HEK293 (cell line): ENCODE data around the gene QPCTL.

Source experiments
- GLIS1 ChIP-seq: fragments of 450-650 bp; formaldehyde crosslinking; IDR thresholded peaks from 2 replicates; pipeline ENCODE4 v1.5.1; 2016; ENCODE audit warnings: missing biosample characterization, missing genetic modification characterization
- KLF8 ChIP-seq: fragments of 450-650 bp; formaldehyde crosslinking; IDR thresholded peaks from 2 replicates; pipeline ENCODE4 v1.5.1; 2016; ENCODE audit warnings: missing biosample characterization, missing genetic modification characterization
- MYNN ChIP-seq: fragments of 450-650 bp; formaldehyde crosslinking; IDR thresholded peaks from 2 replicates; pipeline ENCODE4 v1.5.1; 2016; ENCODE audit warnings: missing biosample characterization, missing genetic modification characterization, borderline replicate concordance
- PBX3 ChIP-seq: sonication (generic); formaldehyde crosslinking; IDR thresholded peaks from 2 replicates; pipeline ENCODE4 v1.8.1; 2022; ENCODE audit warnings: mild to moderate bottlenecking, moderate library complexity, missing genetic modification reagents
- SALL2 ChIP-seq: fragments of 450-650 bp; formaldehyde crosslinking; IDR thresholded peaks from 2 replicates; pipeline ENCODE4 v1.5.0; 2017; ENCODE audit warnings: missing biosample characterization, mild to moderate bottlenecking, missing genetic modification characterization, borderline replicate concordance
- SCRT2 ChIP-seq: fragments of 450-650 bp; formaldehyde crosslinking; IDR thresholded peaks from 2 replicates; pipeline ENCODE4 v1.5.1; 2016; ENCODE audit warnings: missing biosample characterization, missing genetic modification characterization
- SP3 ChIP-seq: fragments of 450-650 bp; formaldehyde crosslinking; IDR thresholded peaks from 2 replicates; pipeline ENCODE4 v1.5.1; 2016; ENCODE audit warnings: missing biosample characterization, missing genetic modification characterization
- SP7 ChIP-seq: fragments of 450-650 bp; formaldehyde crosslinking; IDR thresholded peaks from 2 replicates; pipeline ENCODE4 v1.5.1; 2016; ENCODE audit warnings: missing biosample characterization, missing genetic modification characterization
- WT1 ChIP-seq: fragments of 450-650 bp; formaldehyde crosslinking; IDR thresholded peaks from 2 replicates; pipeline ENCODE4 v1.5.1; 2016; ENCODE audit warnings: missing biosample characterization, missing genetic modification characterization
- ZIC2 ChIP-seq: fragments of 450-650 bp; formaldehyde crosslinking; IDR thresholded peaks from 2 replicates; pipeline ENCODE4 v1.5.1; 2016; ENCODE audit warnings: missing biosample characterization, missing genetic modification characterization
- ZNF16 ChIP-seq: fragments of 450-650 bp; formaldehyde crosslinking; IDR thresholded peaks from 2 replicates; pipeline ENCODE4 v1.5.1; 2016; ENCODE audit warnings: low read depth, missing biosample characterization, missing genetic modification characterization
- ZNF335 ChIP-seq: fragments of 450-650 bp; formaldehyde crosslinking; conservative IDR thresholded peaks from 2 replicates; pipeline ENCODE4 v1.5.1; 2016; ENCODE audit warnings: missing biosample characterization, missing genetic modification characterization
- ZNF449 ChIP-seq: fragments of 450-650 bp; formaldehyde crosslinking; IDR thresholded peaks from 2 replicates; pipeline ENCODE4 v1.5.1; 2017; ENCODE audit warnings: missing biosample characterization, mild to moderate bottlenecking, missing genetic modification characterization, moderate library complexity
- ZNF530 ChIP-seq: fragments of 450-650 bp; formaldehyde crosslinking; IDR thresholded peaks from 2 replicates; pipeline ENCODE4 v1.5.1; 2016; ENCODE audit warnings: low read depth, missing biosample characterization, missing genetic modification characterization
- ZNF600 ChIP-seq: fragments of 450-650 bp; formaldehyde crosslinking; IDR thresholded peaks from 2 replicates; pipeline ENCODE4 v1.5.1; 2016; ENCODE audit warnings: missing biosample characterization, missing genetic modification characterization
- ZNF629 ChIP-seq: fragments of 450-650 bp; formaldehyde crosslinking; IDR thresholded peaks from 2 replicates; pipeline ENCODE4 v1.5.1; 2017; ENCODE audit warnings: missing biosample characterization, missing genetic modification characterization
- ZNF664 ChIP-seq: fragments of 450-650 bp; formaldehyde crosslinking; IDR thresholded peaks from 2 replicates; pipeline ENCODE4 v1.5.1; 2016; ENCODE audit warnings: missing biosample characterization, missing genetic modification characterization
- ZNF785 ChIP-seq: fragments of 450-650 bp; formaldehyde crosslinking; IDR thresholded peaks from 2 replicates; pipeline ENCODE4 v1.5.1; 2016; ENCODE audit warnings: missing biosample characterization, missing genetic modification characterization
- TF ChIP-seq, protein P1 (sequence below): fragments of 450-650 bp; formaldehyde crosslinking; IDR thresholded peaks from 2 replicates; pipeline ENCODE4 v1.5.1; 2016; ENCODE audit warnings: missing biosample characterization, missing genetic modification characterization
- TF ChIP-seq, protein P2 (sequence below): fragments of 450-650 bp; formaldehyde crosslinking; conservative IDR thresholded peaks from 2 replicates; pipeline ENCODE4 v1.5.1; 2016; ENCODE audit warnings: low read depth, missing biosample characterization, missing genetic modification characterization
- TF ChIP-seq, protein P3 (sequence below): fragments of 450-650 bp; formaldehyde crosslinking; IDR thresholded peaks from 2 replicates; pipeline ENCODE4 v1.5.1; 2016; ENCODE audit warnings: missing biosample characterization, missing genetic modification characterization
- TF ChIP-seq, protein P4 (sequence below): fragments of 450-650 bp; formaldehyde crosslinking; IDR thresholded peaks from 2 replicates; pipeline ENCODE4 v1.5.1; 2016; ENCODE audit warnings: missing biosample characterization, missing genetic modification characterization
- TF ChIP-seq, protein P5 (sequence below): fragments of 450-650 bp; formaldehyde crosslinking; IDR thresholded peaks from 2 replicates; pipeline ENCODE4 v1.5.1; 2016; ENCODE audit warnings: missing biosample characterization, missing genetic modification characterization

Gene QPCTL

GRCh38 chr19:45643024-45643926 is 49.2 kb upstream of the QPCTL start (continued):
- TF ChIP-seq MYNN (tag by site-specific recombination) (no peak), GLIS1 (peak; percentile 43; the same call in 1 of the 2 replicates), ZIC2 (no peak), SALL2 (no peak), SP7 (tag by site-specific recombination) (peak; percentile 7; the same call in 1 of the 2 replicates), SP3 (tag by site-specific recombination) (no peak), ZNF600 (peak; percentile 64; the same call in 1 of the 2 replicates), ZNF449 (tag by site-specific recombination) (no peak), ZNF530 (no peak), ZNF629 (0 out of 2 replicates have a peak, but pooled peaks have one; percentile 21), ZNF335 (no peak), ZNF785 (tag by site-specific recombination) (no peak), PBX3 (CRISPR knock-in tag) (no peak), WT1 (tag by site-specific recombination) (0 out of 2 replicates have a peak, but pooled peaks have one; percentile 11), KLF8 (tag by site-specific recombination) (no peak), ZNF16 (tag by site-specific recombination) (no peak), ZNF664 (no peak), SCRT2 (tag by site-specific recombination) (no peak)
- TF ChIP-seq, protein P1, sequence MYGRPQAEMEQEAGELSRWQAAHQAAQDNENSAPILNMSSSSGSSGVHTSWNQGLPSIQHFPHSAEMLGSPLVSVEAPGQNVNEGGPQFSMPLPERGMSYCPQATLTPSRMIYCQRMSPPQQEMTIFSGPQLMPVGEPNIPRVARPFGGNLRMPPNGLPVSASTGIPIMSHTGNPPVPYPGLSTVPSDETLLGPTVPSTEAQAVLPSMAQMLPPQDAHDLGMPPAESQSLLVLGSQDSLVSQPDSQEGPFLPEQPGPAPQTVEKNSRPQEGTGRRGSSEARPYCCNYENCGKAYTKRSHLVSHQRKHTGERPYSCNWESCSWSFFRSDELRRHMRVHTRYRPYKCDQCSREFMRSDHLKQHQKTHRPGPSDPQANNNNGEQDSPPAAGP, result 0 out of 2 replicates have a peak, but pooled peaks have one; percentile 24
- TF ChIP-seq, protein P2, sequence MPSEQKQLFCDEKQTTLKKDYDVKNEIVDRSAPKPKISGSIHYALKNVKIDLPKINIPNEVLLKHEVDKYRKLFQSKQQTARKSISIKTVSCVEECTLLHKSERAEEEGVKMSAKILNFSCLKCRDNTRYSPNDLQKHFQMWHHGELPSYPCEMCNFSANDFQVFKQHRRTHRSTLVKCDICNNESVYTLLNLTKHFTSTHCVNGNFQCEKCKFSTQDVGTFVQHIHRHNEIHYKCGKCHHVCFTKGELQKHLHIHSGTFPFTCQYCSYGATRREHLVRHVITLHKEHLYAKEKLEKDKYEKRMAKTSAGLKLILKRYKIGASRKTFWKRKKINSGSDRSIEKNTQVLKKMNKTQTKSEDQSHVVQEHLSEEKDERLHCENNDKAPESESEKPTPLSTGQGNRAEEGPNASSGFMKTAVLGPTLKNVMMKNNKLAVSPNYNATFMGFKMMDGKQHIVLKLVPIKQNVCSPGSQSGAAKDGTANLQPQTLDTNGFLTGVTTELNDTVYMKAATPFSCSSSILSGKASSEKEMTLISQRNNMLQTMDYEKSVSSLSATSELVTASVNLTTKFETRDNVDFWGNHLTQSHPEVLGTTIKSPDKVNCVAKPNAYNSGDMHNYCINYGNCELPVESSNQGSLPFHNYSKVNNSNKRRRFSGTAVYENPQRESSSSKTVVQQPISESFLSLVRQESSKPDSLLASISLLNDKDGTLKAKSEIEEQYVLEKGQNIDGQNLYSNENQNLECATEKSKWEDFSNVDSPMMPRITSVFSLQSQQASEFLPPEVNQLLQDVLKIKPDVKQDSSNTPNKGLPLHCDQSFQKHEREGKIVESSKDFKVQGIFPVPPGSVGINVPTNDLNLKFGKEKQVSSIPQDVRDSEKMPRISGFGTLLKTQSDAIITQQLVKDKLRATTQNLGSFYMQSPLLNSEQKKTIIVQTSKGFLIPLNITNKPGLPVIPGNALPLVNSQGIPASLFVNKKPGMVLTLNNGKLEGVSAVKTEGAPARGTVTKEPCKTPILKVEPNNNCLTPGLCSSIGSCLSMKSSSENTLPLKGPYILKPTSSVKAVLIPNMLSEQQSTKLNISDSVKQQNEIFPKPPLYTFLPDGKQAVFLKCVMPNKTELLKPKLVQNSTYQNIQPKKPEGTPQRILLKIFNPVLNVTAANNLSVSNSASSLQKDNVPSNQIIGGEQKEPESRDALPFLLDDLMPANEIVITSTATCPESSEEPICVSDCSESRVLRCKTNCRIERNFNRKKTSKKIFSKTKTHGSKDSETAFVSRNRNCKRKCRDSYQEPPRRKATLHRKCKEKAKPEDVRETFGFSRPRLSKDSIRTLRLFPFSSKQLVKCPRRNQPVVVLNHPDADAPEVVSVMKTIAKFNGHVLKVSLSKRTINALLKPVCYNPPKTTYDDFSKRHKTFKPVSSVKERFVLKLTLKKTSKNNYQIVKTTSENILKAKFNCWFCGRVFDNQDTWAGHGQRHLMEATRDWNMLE (tag by site-specific recombination), result no peak
- TF ChIP-seq, protein P3, sequence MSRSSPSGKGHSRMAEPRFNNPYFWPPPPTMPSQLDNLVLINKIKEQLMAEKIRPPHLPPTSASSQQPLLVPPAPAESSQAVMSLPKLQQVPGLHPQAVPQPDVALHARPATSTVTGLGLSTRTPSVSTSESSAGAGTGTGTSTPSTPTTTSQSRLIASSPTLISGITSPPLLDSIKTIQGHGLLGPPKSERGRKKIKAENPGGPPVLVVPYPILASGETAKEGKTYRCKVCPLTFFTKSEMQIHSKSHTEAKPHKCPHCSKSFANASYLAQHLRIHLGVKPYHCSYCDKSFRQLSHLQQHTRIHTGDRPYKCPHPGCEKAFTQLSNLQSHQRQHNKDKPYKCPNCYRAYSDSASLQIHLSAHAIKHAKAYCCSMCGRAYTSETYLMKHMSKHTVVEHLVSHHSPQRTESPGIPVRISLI, result peak; percentile 95; the same call in 1 of the 2 replicates
- TF ChIP-seq, protein P4, sequence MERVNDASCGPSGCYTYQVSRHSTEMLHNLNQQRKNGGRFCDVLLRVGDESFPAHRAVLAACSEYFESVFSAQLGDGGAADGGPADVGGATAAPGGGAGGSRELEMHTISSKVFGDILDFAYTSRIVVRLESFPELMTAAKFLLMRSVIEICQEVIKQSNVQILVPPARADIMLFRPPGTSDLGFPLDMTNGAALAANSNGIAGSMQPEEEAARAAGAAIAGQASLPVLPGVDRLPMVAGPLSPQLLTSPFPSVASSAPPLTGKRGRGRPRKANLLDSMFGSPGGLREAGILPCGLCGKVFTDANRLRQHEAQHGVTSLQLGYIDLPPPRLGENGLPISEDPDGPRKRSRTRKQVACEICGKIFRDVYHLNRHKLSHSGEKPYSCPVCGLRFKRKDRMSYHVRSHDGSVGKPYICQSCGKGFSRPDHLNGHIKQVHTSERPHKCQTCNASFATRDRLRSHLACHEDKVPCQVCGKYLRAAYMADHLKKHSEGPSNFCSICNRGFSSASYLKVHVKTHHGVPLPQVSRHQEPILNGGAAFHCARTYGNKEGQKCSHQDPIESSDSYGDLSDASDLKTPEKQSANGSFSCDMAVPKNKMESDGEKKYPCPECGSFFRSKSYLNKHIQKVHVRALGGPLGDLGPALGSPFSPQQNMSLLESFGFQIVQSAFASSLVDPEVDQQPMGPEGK (tag by site-specific recombination), result 0 out of 2 replicates have a peak, but pooled peaks have one; percentile 11
- TF ChIP-seq, protein P5, sequence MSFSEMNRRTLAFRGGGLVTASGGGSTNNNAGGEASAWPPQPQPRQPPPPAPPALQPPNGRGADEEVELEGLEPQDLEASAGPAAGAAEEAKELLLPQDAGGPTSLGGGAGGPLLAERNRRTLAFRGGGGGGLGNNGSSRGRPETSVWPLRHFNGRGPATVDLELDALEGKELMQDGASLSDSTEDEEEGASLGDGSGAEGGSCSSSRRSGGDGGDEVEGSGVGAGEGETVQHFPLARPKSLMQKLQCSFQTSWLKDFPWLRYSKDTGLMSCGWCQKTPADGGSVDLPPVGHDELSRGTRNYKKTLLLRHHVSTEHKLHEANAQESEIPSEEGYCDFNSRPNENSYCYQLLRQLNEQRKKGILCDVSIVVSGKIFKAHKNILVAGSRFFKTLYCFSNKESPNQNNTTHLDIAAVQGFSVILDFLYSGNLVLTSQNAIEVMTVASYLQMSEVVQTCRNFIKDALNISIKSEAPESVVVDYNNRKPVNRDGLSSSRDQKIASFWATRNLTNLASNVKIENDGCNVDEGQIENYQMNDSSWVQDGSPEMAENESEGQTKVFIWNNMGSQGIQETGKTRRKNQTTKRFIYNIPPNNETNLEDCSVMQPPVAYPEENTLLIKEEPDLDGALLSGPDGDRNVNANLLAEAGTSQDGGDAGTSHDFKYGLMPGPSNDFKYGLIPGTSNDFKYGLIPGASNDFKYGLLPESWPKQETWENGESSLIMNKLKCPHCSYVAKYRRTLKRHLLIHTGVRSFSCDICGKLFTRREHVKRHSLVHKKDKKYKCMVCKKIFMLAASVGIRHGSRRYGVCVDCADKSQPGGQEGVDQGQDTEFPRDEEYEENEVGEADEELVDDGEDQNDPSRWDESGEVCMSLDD (tag by site-specific recombination), result peak; percentile 93
